WTC11 (cell line): ENCODE data around the gene APOL2. TPM values are rescaled to one million over a fixed set of nuclear protein-coding genes. Genes with fewer than 3 reads are reported as not detected.

Experiments used
- ATAC-seq: fragments of 200-7000 bp; cut with Tn5 transposase; 2 replicates; pipeline ENCODE4 v1.10.0; 2021; ENCODE audit warnings: mild to moderate bottlenecking, moderate library complexity
- CTCF ChIA-PET: fragments of 300-600 bp; sonication (Branson Sonifier 250); formaldehyde crosslinking; loops from one replicate; lab custom pipeline; 2021; ENCODE audit warnings: antibody characterized with exemption; lab: Charles Lee
- POLR2A ChIA-PET: fragments of 350-600 bp; sonication (Branson Sonifier 250); formaldehyde crosslinking; loops from one replicate; lab custom pipeline; 2021; ENCODE audit warnings: antibody characterized with exemption; lab: Charles Lee
- DNase-seq: peaks from one replicate; pipeline ENCODE4 v3.0.0; 2021; ENCODE audit warnings: low spot score
- H3K27ac Mint-ChIP-seq: 2 replicates; pipeline ENCODE4 v1.8.0; 2021; ENCODE audit warnings: mixed read lengths
- H3K27me3 Mint-ChIP-seq: 2 replicates; pipeline ENCODE4 v1.8.0; 2021; ENCODE audit warnings: low read depth, mild to moderate bottlenecking, moderate library complexity, mixed read lengths
- H3K36me3 Mint-ChIP-seq: 2 replicates; pipeline ENCODE4 v1.8.0; 2021; ENCODE audit warnings: mixed read lengths
- H3K4me1 Mint-ChIP-seq: 2 replicates; pipeline ENCODE4 v1.8.0; 2022; ENCODE audit warnings: mixed read lengths
- H3K4me3 Mint-ChIP-seq: 2 replicates; pipeline ENCODE4 v1.8.0; 2021; ENCODE audit warnings: mild to moderate bottlenecking, moderate library complexity, mixed read lengths
- H3K9me3 Mint-ChIP-seq: 2 replicates; pipeline ENCODE4 v1.8.0; 2021; ENCODE audit warnings: mixed read lengths
- E2F5 ChIP-seq: sonication (generic); formaldehyde crosslinking; IDR thresholded peaks from 2 replicates; pipeline ENCODE4 v1.8.1; 2022; ENCODE audit warnings: mild to moderate bottlenecking, moderate library complexity, missing genetic modification reagents
- microRNA-seq: library from miRNA; unstranded; fragments of <30 nt; microRNA quantifications from one replicate; pipeline ENCODE4 v1.2.0, GENCODE V29; 2022; ENCODE audit warnings: borderline number of aligned reads
- total RNA-seq: library from RNA; stranded (reverse); gene quantifications from 3 replicates; pipeline ENCODE4 v1.2.3, GENCODE V29; 2021

Gene APOL2
- total RNA-seq, 1 experiment from 2014 or later: 11.2 TPM

- Mint-ChIP-seq H3K4me1 (no peaks in the 10 kb centered on the region), H3K27me3 (no peaks in the 10 kb centered on the region), H3K4me3 (no peak overlapping the region), H3K27ac (no peak overlapping the region), H3K36me3 (no peaks in the 10 kb centered on the region), H3K9me3 (peaks cover 3% of the 10 kb centered on the region; the same call in 1 of the 2 replicates)
- DNase-seq: no peak
- POLR2A ChIA-PET: no interaction called here
- no peak for TF ChIP-seq E2F5 (CRISPR knock-in tag)
- CTCF ChIA-PET: interaction anchor here (1.0 to 1.9 kb wide), 5 partner anchors 14 to 101 kb away, joined by 3 to 6 read pairs (median 4); no protein-coding TSS in a partner anchor
- ATAC-seq: no peak
Observed at GRCh38 chr22:36177160-36177559, 62.2 kb downstream of the APOL2 start.

Small RNA genes within 50 kb of the gene (microRNA-seq; reads per million reads assigned to microRNA genes)
- not detected for gene MIR6819

Other genes with a start within 250 kb of the APOL2 start
- 102 to 107 TPM (median 103 TPM) in 3 replicates for gene RBFOX2, start 210.7 kb downstream of the APOL2 start, total RNA-seq
- 0.26 to 0.60 TPM (median 0.32 TPM) in 3 replicates for gene APOL3, start 78.8 kb downstream of the APOL2 start, total RNA-seq
- 0.07 to 0.31 TPM in 2 of 3 replicates, not detected in the other for gene APOL4, start 37.7 kb downstream of the APOL2 start, total RNA-seq
- 0.27 to 0.41 TPM (median 0.35 TPM) in 3 replicates for gene APOL1, start 13.6 kb upstream of the APOL2 start, total RNA-seq
- gene MYH9, start 148.4 kb upstream of the APOL2 start, total RNA-seq: 272 to 288 TPM (median 277 TPM) in 3 replicates
- gene TXN2, start 242.1 kb upstream of the APOL2 start, total RNA-seq: 57.6 to 61.6 TPM (median 58.8 TPM) in 3 replicates